ENCODE measurements around the gene TNNC1. TPM values are rescaled to one million over a fixed set of nuclear protein-coding genes. Genes with fewer than 3 reads are reported as not detected.
A peak's percentile ranks its signal among the peaks of the same experiment; 100 is the strongest.

Gene TNNC1
- total and polyA plus RNA-seq, 2 of the 13 experiments (the other 11 are each of a cell fraction or from before 2014, with no cell fraction given) = 11.8 to 36.4 TPM

DNA sequence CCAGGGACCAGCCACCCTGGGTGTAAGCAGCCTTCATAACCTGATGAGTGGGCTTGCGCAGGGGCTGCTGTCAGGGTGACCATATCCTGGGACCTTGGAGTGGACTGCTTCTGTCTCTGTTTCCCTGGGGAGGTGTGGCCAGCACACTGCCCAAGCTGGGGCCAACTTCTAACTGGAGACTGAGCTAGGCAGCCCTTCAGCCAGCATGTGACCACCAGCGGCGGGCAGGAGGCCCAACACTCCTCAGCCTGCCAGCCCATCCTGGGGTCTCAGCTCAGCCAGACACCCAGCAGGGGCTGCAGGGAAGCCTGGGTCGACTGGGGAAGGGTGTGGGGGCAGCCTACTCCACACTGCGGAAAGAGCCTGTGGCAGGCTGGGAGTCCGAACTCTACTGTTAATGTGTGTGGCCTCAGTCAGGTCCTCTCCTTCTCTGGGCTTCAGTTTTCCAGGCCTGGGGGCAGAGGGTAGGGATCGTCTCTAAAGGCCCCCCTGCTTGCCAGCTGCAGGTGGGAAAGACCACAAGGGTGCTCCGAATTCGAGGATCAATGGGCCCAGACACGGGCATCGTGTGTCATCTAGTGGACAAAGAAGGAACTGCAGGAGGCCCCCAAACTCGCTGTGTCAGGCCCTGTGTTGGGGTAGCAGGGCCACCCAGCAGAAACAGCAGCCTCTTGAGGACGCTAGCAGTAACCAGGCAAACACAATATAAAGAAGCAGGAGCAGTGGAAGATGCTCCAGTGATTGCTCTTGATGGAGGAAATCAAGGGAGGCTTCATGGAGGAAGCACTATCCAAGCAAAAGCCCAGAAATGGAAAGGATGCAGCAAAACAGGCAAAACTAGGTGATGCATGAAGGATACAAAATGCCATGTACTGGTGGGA is 7.0 kb downstream of the TNNC1 start (continued):
- TF ChIP-seq, protein P1, sequence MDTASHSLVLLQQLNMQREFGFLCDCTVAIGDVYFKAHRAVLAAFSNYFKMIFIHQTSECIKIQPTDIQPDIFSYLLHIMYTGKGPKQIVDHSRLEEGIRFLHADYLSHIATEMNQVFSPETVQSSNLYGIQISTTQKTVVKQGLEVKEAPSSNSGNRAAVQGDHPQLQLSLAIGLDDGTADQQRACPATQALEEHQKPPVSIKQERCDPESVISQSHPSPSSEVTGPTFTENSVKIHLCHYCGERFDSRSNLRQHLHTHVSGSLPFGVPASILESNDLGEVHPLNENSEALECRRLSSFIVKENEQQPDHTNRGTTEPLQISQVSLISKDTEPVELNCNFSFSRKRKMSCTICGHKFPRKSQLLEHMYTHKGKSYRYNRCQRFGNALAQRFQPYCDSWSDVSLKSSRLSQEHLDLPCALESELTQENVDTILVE (CRISPR knock-in tag; IDR thresholded peaks at IDR 0.05) = 0 out of 2 replicates have a peak, but pooled peaks have one; percentile 24
- TF ChIP-seq ZNF180 (CRISPR knock-in tag; IDR thresholded peaks at IDR 0.05; ENCODE audit: borderline replicate concordance, low read depth) (no peak), JUNB (CRISPR knock-in tag; IDR thresholded peaks at IDR 0.05; ENCODE audit: borderline replicate concordance) (no peak), NR2F2 (IDR thresholded peaks at IDR 0.05; ENCODE audit: borderline replicate concordance, low read depth) (peak; percentile 38; the same call in 1 of the 2 replicates), NFKB2 (CRISPR knock-in tag; IDR thresholded peaks at IDR 0.05; ENCODE audit: borderline replicate concordance) (peak; percentile 18; the same call in 1 of the 2 replicates), YY1 (IDR thresholded peaks at IDR 0.05; ENCODE audit: insufficient read depth, insufficient replicate concordance, low read depth, low read length) (peak; percentile 61), ZFP36L2 (CRISPR knock-in tag; IDR thresholded peaks at IDR 0.05) (no peak), TIGD3 (CRISPR knock-in tag; IDR thresholded peaks at IDR 0.05; ENCODE audit: borderline replicate concordance) (no peak), JUND (CRISPR knock-in tag; IDR thresholded peaks at IDR 0.05) (no peak), ZNF446 (CRISPR knock-in tag; IDR thresholded peaks at IDR 0.05) (no peak), ZNF343 (CRISPR knock-in tag; IDR thresholded peaks at IDR 0.05) (no peak), ZNF207 (IDR thresholded peaks at IDR 0.05; ENCODE audit: borderline replicate concordance) (no peak), MBD4 (IDR thresholded peaks at IDR 0.05; ENCODE audit: borderline replicate concordance, low read length) (no peak), HOXA3 (CRISPR knock-in tag; IDR thresholded peaks at IDR 0.05) (no peak; the same call in 1 of the 2 replicates)
- TF ChIP-seq, protein P2, sequence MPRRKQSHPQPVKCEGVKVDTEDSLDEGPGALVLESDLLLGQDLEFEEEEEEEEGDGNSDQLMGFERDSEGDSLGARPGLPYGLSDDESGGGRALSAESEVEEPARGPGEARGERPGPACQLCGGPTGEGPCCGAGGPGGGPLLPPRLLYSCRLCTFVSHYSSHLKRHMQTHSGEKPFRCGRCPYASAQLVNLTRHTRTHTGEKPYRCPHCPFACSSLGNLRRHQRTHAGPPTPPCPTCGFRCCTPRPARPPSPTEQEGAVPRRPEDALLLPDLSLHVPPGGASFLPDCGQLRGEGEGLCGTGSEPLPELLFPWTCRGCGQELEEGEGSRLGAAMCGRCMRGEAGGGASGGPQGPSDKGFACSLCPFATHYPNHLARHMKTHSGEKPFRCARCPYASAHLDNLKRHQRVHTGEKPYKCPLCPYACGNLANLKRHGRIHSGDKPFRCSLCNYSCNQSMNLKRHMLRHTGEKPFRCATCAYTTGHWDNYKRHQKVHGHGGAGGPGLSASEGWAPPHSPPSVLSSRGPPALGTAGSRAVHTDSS (CRISPR knock-in tag; conservative IDR thresholded peaks at IDR 0.05) = no peak
- TF ChIP-seq, protein P3, sequence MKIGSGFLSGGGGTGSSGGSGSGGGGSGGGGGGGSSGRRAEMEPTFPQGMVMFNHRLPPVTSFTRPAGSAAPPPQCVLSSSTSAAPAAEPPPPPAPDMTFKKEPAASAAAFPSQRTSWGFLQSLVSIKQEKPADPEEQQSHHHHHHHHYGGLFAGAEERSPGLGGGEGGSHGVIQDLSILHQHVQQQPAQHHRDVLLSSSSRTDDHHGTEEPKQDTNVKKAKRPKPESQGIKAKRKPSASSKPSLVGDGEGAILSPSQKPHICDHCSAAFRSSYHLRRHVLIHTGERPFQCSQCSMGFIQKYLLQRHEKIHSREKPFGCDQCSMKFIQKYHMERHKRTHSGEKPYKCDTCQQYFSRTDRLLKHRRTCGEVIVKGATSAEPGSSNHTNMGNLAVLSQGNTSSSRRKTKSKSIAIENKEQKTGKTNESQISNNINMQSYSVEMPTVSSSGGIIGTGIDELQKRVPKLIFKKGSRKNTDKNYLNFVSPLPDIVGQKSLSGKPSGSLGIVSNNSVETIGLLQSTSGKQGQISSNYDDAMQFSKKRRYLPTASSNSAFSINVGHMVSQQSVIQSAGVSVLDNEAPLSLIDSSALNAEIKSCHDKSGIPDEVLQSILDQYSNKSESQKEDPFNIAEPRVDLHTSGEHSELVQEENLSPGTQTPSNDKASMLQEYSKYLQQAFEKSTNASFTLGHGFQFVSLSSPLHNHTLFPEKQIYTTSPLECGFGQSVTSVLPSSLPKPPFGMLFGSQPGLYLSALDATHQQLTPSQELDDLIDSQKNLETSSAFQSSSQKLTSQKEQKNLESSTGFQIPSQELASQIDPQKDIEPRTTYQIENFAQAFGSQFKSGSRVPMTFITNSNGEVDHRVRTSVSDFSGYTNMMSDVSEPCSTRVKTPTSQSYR (CRISPR knock-in tag; IDR thresholded peaks at IDR 0.05; ENCODE audit: borderline replicate concordance) = no peak
- TF ChIP-seq, protein P4, sequence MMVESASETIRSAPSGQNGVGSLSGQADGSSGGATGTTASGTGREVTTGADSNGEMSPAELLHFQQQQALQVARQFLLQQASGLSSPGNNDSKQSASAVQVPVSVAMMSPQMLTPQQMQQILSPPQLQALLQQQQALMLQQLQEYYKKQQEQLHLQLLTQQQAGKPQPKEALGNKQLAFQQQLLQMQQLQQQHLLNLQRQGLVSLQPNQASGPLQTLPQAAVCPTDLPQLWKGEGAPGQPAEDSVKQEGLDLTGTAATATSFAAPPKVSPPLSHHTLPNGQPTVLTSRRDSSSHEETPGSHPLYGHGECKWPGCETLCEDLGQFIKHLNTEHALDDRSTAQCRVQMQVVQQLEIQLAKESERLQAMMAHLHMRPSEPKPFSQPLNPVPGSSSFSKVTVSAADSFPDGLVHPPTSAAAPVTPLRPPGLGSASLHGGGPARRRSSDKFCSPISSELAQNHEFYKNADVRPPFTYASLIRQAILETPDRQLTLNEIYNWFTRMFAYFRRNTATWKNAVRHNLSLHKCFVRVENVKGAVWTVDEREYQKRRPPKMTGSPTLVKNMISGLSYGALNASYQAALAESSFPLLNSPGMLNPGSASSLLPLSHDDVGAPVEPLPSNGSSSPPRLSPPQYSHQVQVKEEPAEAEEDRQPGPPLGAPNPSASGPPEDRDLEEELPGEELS (CRISPR knock-in tag; IDR thresholded peaks at IDR 0.05) = no peak
- TF ChIP-seq, protein P5, sequence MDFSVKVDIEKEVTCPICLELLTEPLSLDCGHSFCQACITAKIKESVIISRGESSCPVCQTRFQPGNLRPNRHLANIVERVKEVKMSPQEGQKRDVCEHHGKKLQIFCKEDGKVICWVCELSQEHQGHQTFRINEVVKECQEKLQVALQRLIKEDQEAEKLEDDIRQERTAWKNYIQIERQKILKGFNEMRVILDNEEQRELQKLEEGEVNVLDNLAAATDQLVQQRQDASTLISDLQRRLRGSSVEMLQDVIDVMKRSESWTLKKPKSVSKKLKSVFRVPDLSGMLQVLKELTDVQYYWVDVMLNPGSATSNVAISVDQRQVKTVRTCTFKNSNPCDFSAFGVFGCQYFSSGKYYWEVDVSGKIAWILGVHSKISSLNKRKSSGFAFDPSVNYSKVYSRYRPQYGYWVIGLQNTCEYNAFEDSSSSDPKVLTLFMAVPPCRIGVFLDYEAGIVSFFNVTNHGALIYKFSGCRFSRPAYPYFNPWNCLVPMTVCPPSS (IDR thresholded peaks at IDR 0.05) = no peak

Data from HepG2 (cell line).